K562 (cell line): ENCODE measurements around the gene PDZRN3. TPM values are rescaled to one million over a fixed set of nuclear protein-coding genes. Genes with fewer than 3 reads are reported as not detected.

Experiments
- ATAC-seq: fragments of 200-7000 bp; cut with Tn5 transposase; 3 replicates; pipeline ENCODE4 v1.9.1; 2020; ENCODE audit warnings: moderate library complexity
- BruUV-seq: library from RNA; stranded (reverse); fragments of 400-500 nt; replicated peaks from 2 replicates; lab custom pipeline; 2021; lab: Mats Ljungman, UMichigan
- CTCF ChIA-PET: fragments of 300-600 bp; formaldehyde crosslinking; extraction: SDS; loops from one replicate; lab custom pipeline; 2021; ENCODE audit warnings: low intra/inter-chr PET ratio; lab: Yijun Ruan, JAX
- POLR2A ChIA-PET: fragments of 300-600, 350-650 bp; sonication (Branson Sonifier 250); formaldehyde crosslinking; extraction: SDS; loops from one replicate; lab custom pipeline; 2021; ENCODE audit warnings: antibody characterized with exemption, inconsistent platforms; lab: Yijun Ruan, JAX
- DNase-seq, 4 experiments: peaks; one replicate each; pipeline versions ENCODE4 v3.0.0 to v3.0.0-alpha.2; 2011 to 2018; ENCODE audit warnings: low spot score in 3 of 4, mixed read lengths in 3 of 4; ENCODE audit errors: extremely low read depth in 1 of 4
- FAIRE-seq: peaks from 2 replicates; lab custom pipeline; 2011; peaks lifted over from hg19 to GRCh38; lab: Jason Lieb, UNC
- H2AFZ ChIP-seq: 2 replicates; pipeline ENCODE4 v1.6.0; 2011; ENCODE audit warnings: low read depth, low read length, control low read depth, inconsistent platforms
- H3K27ac ChIP-seq: fragments of 200-600 bp; 3 replicates; pipeline ENCODE4 v1.8.0; 2011; ENCODE audit warnings: low read depth, mild to moderate bottlenecking, control low read depth, inconsistent platforms, low read length, moderate library complexity, mixed read lengths; ENCODE audit errors: extremely low read depth
- H3K27me3 ChIP-seq, 2 experiments: fragments of 300-600 bp in 1 of 2; 2 replicates in 1 of 2; 3 replicates in 1 of 2; pipeline versions ENCODE4 v1.6.0 to v1.8.0; 2011; ENCODE audit warnings: inconsistent platforms in 2 of 2, low read length in 2 of 2, mild to moderate bottlenecking in 1 of 2, mixed read lengths in 1 of 2, moderate library complexity in 1 of 2; ENCODE audit not compliant: control insufficient read depth in 2 of 2, insufficient read depth in 2 of 2
- H3K36me3 ChIP-seq: fragments of 300-600 bp; 3 replicates; pipeline ENCODE4 v1.8.0; 2011; ENCODE audit warnings: mild to moderate bottlenecking, low read length, inconsistent platforms; ENCODE audit not compliant: control insufficient read depth, insufficient read depth
- H3K4me1 ChIP-seq, 2 experiments: fragments of 200-600 bp in 1 of 2; replicated peaks in 1 of 2; 2 replicates in 1 of 2; 3 replicates in 1 of 2; pipeline versions ENCODE4 v1.5.1 to v1.8.0; 2011; ENCODE audit warnings: inconsistent platforms in 2 of 2, low read length in 2 of 2, mild to moderate bottlenecking in 1 of 2, mixed read lengths in 1 of 2, moderate library complexity in 1 of 2; ENCODE audit not compliant: control insufficient read depth in 2 of 2, insufficient read depth in 2 of 2
- H3K4me2 ChIP-seq: 2 replicates; pipeline ENCODE4 v1.6.1; 2011; ENCODE audit warnings: low read length, control low read depth, inconsistent platforms, mixed read lengths; ENCODE audit not compliant: insufficient read depth
- H3K4me3 ChIP-seq: fragments of 200-600 bp; sonication (generic), shearing (Covaris generic); 2 replicates; pipeline ENCODE4 v1.5.1; 2016; ENCODE audit warnings: control low read depth, inconsistent platforms
- H3K79me2 ChIP-seq: fragments of 200-600 bp; 3 replicates; pipeline ENCODE4 v1.8.0; 2011; ENCODE audit warnings: low read length, inconsistent platforms; ENCODE audit not compliant: control insufficient read depth, insufficient read depth
- H3K9ac ChIP-seq, 2 experiments: 2 replicates each; pipeline versions ENCODE4 v1.6.0 to v1.6.1; 2011; ENCODE audit warnings: low read depth in 2 of 2, low read length in 2 of 2, control low read depth in 1 of 2, inconsistent platforms in 1 of 2, mild to moderate bottlenecking in 1 of 2, mixed read lengths in 1 of 2; ENCODE audit not compliant: insufficient read depth in 1 of 2
- H3K9me1 ChIP-seq: one replicate; pipeline ENCODE4 v1.6.0; 2011; ENCODE audit warnings: inconsistent platforms, mild to moderate bottlenecking, low read length, moderate library complexity; ENCODE audit not compliant: control insufficient read depth, insufficient read depth
- H3K9me3 ChIP-seq: replicated peaks from 2 replicates; pipeline ENCODE4 v1.5.1; 2011; ENCODE audit warnings: low read depth, low read length, inconsistent platforms; ENCODE audit not compliant: control insufficient read depth, insufficient read depth
- H4K20me1 ChIP-seq: replicated peaks from 2 replicates; pipeline ENCODE4 v1.6.1; 2011; ENCODE audit warnings: low read length, inconsistent platforms, mixed read lengths; ENCODE audit not compliant: control insufficient read depth, insufficient read depth
- C11orf30 ChIP-seq: fragments of 450-650 bp; IDR thresholded peaks from 2 replicates; pipeline ENCODE4 v1.6.1; 2016; ENCODE audit warnings: low read depth, mild to moderate bottlenecking
- DIDO1 ChIP-seq: fragments of 450-650 bp; IDR thresholded peaks from 2 replicates; pipeline ENCODE4 v1.6.1; 2016; ENCODE audit warnings: low read depth, missing biosample characterization, missing genetic modification characterization
- PHB ChIP-seq: fragments of 250-450 bp; sonication (Bioruptor Pico); IDR thresholded peaks from 2 replicates; pipeline ENCODE4 v1.5.0; 2021
- TAF9B ChIP-seq: fragments of 450-650 bp; IDR thresholded peaks from 2 replicates; pipeline ENCODE4 v1.6.1; 2018; ENCODE audit warnings: mild to moderate bottlenecking; ENCODE audit not compliant: partially characterized antibody
- ZNF212 ChIP-seq: fragments of 450-650 bp; formaldehyde crosslinking; IDR thresholded peaks from 2 replicates; pipeline ENCODE4 v1.4.0; 2020; ENCODE audit warnings: mild to moderate bottlenecking
- ZNF41 ChIP-seq: fragments of 250-450 bp; sonication (Bioruptor Pico); conservative IDR thresholded peaks from 2 replicates; pipeline ENCODE4 v1.4.0; 2020; ENCODE audit warnings: mild to moderate bottlenecking
- WGBS: fragments of 100-300 bp; shearing (Covaris generic); methylation state at CpG from one replicate; pipeline ENCODE4 v1.1.6; 2016; ENCODE audit warnings: low coverage, mixed read lengths; ENCODE audit not compliant: insufficient coverage; ENCODE audit errors: missing lambda C conversion rate; 5-methylcytosine and 5-hydroxymethylcytosine counted together
- in situ Hi-C: fragments of 300-500 bp; cut with MboI; formaldehyde crosslinking; loops from 4 replicates; pipeline ENCODE4 v1.15.0; 2018; ENCODE audit warnings: inconsistent platforms, mixed read lengths
- intact Hi-C: fragments of 100-400 bp; cut with micrococcal nuclease; formaldehyde crosslinking; loops from 2 replicates; pipeline ENCODE4 v1.14.2; 2022
- polyA plus RNA-seq, 8 experiments: library from polyadenylated mRNA; depleted of rRNA in 4 of 8; stranded (reverse) in 5 of 8; unstranded in 3 of 8; fragments of >200 nt; fragmentation: Nextera tagmentation in 2 of 8; fragmentation: Illumina TruSeq in 1 of 8; extraction: Ambion mirVana in 2 of 8; extraction: Trizol in 1 of 8; gene quantifications; 2 replicates each; pipeline versions ENCODE4 v1.2.1 to v1.2.3, GENCODE V29; 2011 to 2014; ENCODE audit warnings: inconsistent platforms in 1 of 8, missing spikeins in 1 of 8
- total RNA-seq, 7 experiments: library from RNA; depleted of rRNA in 6 of 7; stranded (reverse); fragments of >200 nt in 6 of 7; fragmentation: Illumina TruSeq in 2 of 7; extraction: Trizol in 2 of 7; gene quantifications; 2 replicates each; pipeline versions ENCODE4 v1.2.1 to v1.2.3, GENCODE V29; 2011 to 2021; ENCODE audit warnings: low replicate concordance in 1 of 7
- TF ChIP-seq, protein P1 (sequence below), 2 experiments: fragments of 200-800 bp in 1 of 2; sonication (Bioruptor generic) in 1 of 2; sonication (generic) in 1 of 2; formaldehyde crosslinking in 1 of 2; IDR thresholded peaks in 1 of 2; conservative IDR thresholded peaks in 1 of 2; 2 replicates each; pipeline versions ENCODE4 v1.5.0 to v1.6.1; 2016 to 2020; ENCODE audit warnings: missing compliant biosample characterization in 1 of 2, missing genetic modification characterization in 1 of 2, missing genetic modification reagents in 1 of 2
- TF ChIP-seq, protein P2 (sequence below): fragments of 250-450 bp; sonication (Bioruptor Pico); IDR thresholded peaks from 2 replicates; pipeline ENCODE4 v1.4.0; 2020; ENCODE audit warnings: mild to moderate bottlenecking, moderate library complexity, borderline replicate concordance
- TF ChIP-seq, protein P3 (sequence below): fragments of 250-450 bp; sonication (Bioruptor Pico); IDR thresholded peaks from 2 replicates; pipeline ENCODE4 v1.5.1; 2021; ENCODE audit warnings: mild to moderate bottlenecking

PDZRN3 gene
- total and polyA plus RNA-seq, 9 of the 15 experiments (the other 6 are each of a cell fraction or from before 2014, with no cell fraction given) = 0.16 TPM; not detected in 8

DNA sequence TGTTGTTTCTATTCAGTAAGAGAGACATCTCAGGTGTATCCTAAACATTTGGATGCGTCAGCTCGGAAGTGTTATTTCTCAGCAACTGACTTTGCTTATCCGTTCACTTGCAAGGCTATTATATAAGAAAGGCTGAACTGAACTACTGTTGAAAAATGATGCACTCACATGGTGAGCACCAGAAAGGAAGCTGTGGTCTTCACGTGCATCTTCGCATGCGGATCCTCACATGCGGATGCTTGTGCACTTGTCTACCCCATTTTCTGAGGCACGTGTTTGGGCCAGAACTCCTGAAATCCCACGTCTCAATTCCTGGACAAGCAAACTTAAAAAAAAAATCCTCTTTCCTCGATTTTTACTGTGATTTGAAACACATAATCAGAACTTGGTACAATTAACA lies 63.2 kb downstream of the PDZRN3 start:
- intact Hi-C loops (no loop called here), in situ Hi-C loops (no loop called here)
- no TSS peak for BruUV-seq
- no peak overlapping the region for H3K4me3 ChIP-seq
- no peaks in the 10 kb centered on the region for H3K79me2 ChIP-seq
- H3K27ac ChIP-seq = no peak overlapping the region
- TF ChIP-seq, protein P1, sequence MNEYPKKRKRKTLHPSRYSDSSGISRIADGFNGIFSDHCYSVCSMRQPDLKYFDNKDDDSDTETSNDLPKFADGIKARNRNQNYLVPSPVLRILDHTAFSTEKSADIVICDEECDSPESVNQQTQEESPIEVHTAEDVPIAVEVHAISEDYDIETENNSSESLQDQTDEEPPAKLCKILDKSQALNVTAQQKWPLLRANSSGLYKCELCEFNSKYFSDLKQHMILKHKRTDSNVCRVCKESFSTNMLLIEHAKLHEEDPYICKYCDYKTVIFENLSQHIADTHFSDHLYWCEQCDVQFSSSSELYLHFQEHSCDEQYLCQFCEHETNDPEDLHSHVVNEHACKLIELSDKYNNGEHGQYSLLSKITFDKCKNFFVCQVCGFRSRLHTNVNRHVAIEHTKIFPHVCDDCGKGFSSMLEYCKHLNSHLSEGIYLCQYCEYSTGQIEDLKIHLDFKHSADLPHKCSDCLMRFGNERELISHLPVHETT (CRISPR knock-in tag; conservative IDR thresholded peaks at IDR 0.05 in 1 of 2, IDR thresholded peaks at IDR 0.05 in 1 of 2) = no peak
- TF ChIP-seq C11orf30 = no peak
- no peak for TF ChIP-seq PHB (CRISPR knock-in tag)
- TF ChIP-seq, protein P2, sequence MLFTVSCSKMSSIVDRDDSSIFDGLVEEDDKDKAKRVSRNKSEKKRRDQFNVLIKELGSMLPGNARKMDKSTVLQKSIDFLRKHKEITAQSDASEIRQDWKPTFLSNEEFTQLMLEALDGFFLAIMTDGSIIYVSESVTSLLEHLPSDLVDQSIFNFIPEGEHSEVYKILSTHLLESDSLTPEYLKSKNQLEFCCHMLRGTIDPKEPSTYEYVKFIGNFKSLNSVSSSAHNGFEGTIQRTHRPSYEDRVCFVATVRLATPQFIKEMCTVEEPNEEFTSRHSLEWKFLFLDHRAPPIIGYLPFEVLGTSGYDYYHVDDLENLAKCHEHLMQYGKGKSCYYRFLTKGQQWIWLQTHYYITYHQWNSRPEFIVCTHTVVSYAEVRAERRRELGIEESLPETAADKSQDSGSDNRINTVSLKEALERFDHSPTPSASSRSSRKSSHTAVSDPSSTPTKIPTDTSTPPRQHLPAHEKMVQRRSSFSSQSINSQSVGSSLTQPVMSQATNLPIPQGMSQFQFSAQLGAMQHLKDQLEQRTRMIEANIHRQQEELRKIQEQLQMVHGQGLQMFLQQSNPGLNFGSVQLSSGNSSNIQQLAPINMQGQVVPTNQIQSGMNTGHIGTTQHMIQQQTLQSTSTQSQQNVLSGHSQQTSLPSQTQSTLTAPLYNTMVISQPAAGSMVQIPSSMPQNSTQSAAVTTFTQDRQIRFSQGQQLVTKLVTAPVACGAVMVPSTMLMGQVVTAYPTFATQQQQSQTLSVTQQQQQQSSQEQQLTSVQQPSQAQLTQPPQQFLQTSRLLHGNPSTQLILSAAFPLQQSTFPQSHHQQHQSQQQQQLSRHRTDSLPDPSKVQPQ (CRISPR knock-in tag) = no peak
- no peak for TF ChIP-seq TAF9B
- TF ChIP-seq ZNF41 = no peak
- no peak for TF ChIP-seq ZNF212
- TF ChIP-seq DIDO1 = no peak
- TF ChIP-seq, protein P3, sequence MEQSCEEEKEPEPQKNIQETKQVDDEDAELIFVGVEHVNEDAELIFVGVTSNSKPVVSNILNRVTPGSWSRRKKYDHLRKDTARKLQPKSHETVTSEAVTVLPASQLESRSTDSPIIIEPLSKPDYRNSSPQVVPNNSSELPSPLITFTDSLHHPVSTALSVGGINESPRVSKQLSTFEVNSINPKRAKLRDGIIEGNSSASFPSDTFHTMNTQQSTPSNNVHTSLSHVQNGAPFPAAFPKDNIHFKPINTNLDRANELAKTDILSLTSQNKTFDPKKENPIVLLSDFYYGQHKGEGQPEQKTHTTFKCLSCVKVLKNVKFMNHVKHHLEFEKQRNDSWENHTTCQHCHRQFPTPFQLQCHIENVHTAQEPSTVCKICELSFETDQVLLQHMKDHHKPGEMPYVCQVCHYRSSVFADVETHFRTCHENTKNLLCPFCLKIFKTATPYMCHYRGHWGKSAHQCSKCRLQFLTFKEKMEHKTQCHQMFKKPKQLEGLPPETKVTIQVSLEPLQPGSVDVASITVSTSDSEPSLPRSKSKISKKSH (CRISPR knock-in tag) = no peak
- ATAC-seq = no peak
- H3K4me1 ChIP-seq = no peaks in the 10 kb centered on the region
- no peaks in the 10 kb centered on the region for H3K9me1 ChIP-seq
- no peak for FAIRE-seq
- no peaks in the 10 kb centered on the region for H4K20me1 ChIP-seq
- H2AFZ ChIP-seq = no peak overlapping the region
- no peaks in the 10 kb centered on the region for H3K9me3 ChIP-seq
- under 1% methylated on average over 10 of the region's 10 CpGs for WGBS
- H3K9ac ChIP-seq = no peak overlapping the region
- ChIA-PET POLR2A (no interaction called here), CTCF (no interaction called here)
- no peak for DNase-seq
- H3K27me3 ChIP-seq = no peaks in the 10 kb centered on the region
- no peak overlapping the region for H3K4me2 ChIP-seq
- no peaks in the 10 kb centered on the region for H3K36me3 ChIP-seq
